Neural progenitor cell (in vitro differentiated cells): Measurements from ENCODE around the gene MARVELD1.

ENCODE experiments used
- CTCF ChIP-seq: fragments of 200-600 bp; sonication (generic); IDR thresholded peaks from 2 replicates; pipeline ENCODE4 v1.5.1; 2017; ENCODE audit warnings: antibody characterized with exemption, mild to moderate bottlenecking
- EZH2 ChIP-seq: fragments of 200-600 bp; sonication (generic); IDR thresholded peaks from 2 replicates; pipeline ENCODE4 v1.6.1; 2017; ENCODE audit warnings: antibody characterized with exemption, mild to moderate bottlenecking, moderate library complexity

- TF ChIP-seq CTCF (no peak), EZH2 (no peak)
These were observed 18.5 kb downstream of the MARVELD1 start for GRCh38 chr10:97732052-97732359.
